HCT116 (cell line): ENCODE measurements around the gene MAP3K5. TPM values are rescaled to one million over a fixed set of nuclear protein-coding genes. Genes with fewer than 3 reads are reported as not detected.

Experiments
- ATAC-seq: fragments of 200-7000 bp; cut with Tn5 transposase; 2 replicates; pipeline ENCODE4 v1.9.1; 2020; ENCODE audit warnings: mild to moderate bottlenecking, moderate library complexity
- BruUV-seq: library from RNA; stranded (reverse); fragments of 400-500 nt; replicated peaks from 2 replicates; lab custom pipeline; 2021; lab: Mats Ljungman, UMichigan
- CTCF ChIA-PET: fragments of 300-600 bp; sonication (Branson Sonifier 250); formaldehyde crosslinking; loops from one replicate; lab custom pipeline; 2021; ENCODE audit warnings: antibody characterized with exemption; lab: Charles Lee
- POLR2A ChIA-PET: fragments of 300-600, 350-600 bp; sonication (Branson Sonifier 250); formaldehyde crosslinking; loops from one replicate; lab custom pipeline; 2021; ENCODE audit warnings: antibody characterized with exemption; lab: Charles Lee
- RAD21 ChIA-PET, 2 experiments: fragments of 300-600 bp; sonication (Branson Sonifier 250); formaldehyde crosslinking; loops; one replicate each; lab custom pipeline; 2023; ENCODE audit warnings: low total read pairs in 2 of 2; ENCODE audit not compliant: uncharacterized antibody in 2 of 2, unreplicated experiment in 2 of 2, low non-redundant PET in 1 of 2; lab: Charles Lee
- DNase-seq: peaks from one replicate; pipeline ENCODE4 v3.0.0-alpha.2; 2010; ENCODE audit warnings: low read depth, low spot score
- H2AFZ ChIP-seq: fragments of 200-600 bp; shearing (Covaris generic), sonication (generic); 2 replicates; pipeline ENCODE4 v1.6.1; 2017; ENCODE audit warnings: low read depth, mixed run types, mixed read lengths, antibody characterized with exemption, low read length; ENCODE audit not compliant: poor library complexity, severe bottlenecking
- H3K27ac ChIP-seq: 2 replicates; pipeline ENCODE4 v1.5.1; 2012; ENCODE audit warnings: low read depth, low read length
- H3K27me3 ChIP-seq: fragments of 200-600 bp; sonication (generic); 2 replicates; pipeline ENCODE4 v1.6.1; 2016; ENCODE audit warnings: mixed run types, low read length, mixed read lengths; ENCODE audit not compliant: insufficient read depth
- H3K36me3 ChIP-seq, 2 experiments: fragments of 200-500 bp in 1 of 2; fragments of 200-600 bp in 1 of 2; sonication (Bioruptor generic) in 1 of 2; sonication (generic) in 1 of 2; 2 replicates each; pipeline versions ENCODE4 v1.5.1 to v1.6.1; 2014 to 2016; ENCODE audit warnings: low read length in 2 of 2, inconsistent platforms in 1 of 2, mixed read lengths in 1 of 2, mixed run types in 1 of 2; ENCODE audit not compliant: insufficient read depth in 2 of 2, control insufficient read depth in 1 of 2
- H3K4me1 ChIP-seq, 2 experiments: fragments of 200-600 bp in 1 of 2; sonication (generic) in 1 of 2; 2 replicates each; pipeline versions ENCODE4 v1.5.1 to v1.6.1; 2012 to 2017; ENCODE audit warnings: low read length in 2 of 2, inconsistent platforms in 1 of 2, mild to moderate bottlenecking in 1 of 2, mixed read lengths in 1 of 2, mixed run types in 1 of 2, moderate library complexity in 1 of 2; ENCODE audit not compliant: insufficient read depth in 2 of 2, control insufficient read depth in 1 of 2
- H3K4me2 ChIP-seq: fragments of 200-600 bp; sonication (generic); 2 replicates; pipeline ENCODE4 v1.6.1; 2017; ENCODE audit warnings: mixed run types, low read length, mixed read lengths
- H3K4me3 ChIP-seq, 2 experiments: fragments of 200-600 bp in 1 of 2; sonication (generic) in 1 of 2; replicated peaks in 1 of 2; 2 replicates each; pipeline ENCODE4 v1.5.1; 2011 to 2016; ENCODE audit warnings: low read length in 2 of 2, control low read depth in 1 of 2, low read depth in 1 of 2, mild to moderate bottlenecking in 1 of 2, mixed read lengths in 1 of 2, mixed run types in 1 of 2
- H3K79me2 ChIP-seq: fragments of 200-600 bp; sonication (generic); 2 replicates; pipeline ENCODE4 v1.6.1; 2017; ENCODE audit warnings: mild to moderate bottlenecking, mixed run types, low read length, moderate library complexity, mixed read lengths; ENCODE audit not compliant: insufficient read depth
- H3K9ac ChIP-seq: fragments of 200-600 bp; sonication (generic); 2 replicates; pipeline ENCODE4 v1.6.1; 2016; ENCODE audit warnings: low read length, mixed read lengths
- H3K9me2 ChIP-seq: fragments of 200-600 bp; sonication (generic), shearing (Covaris generic); 2 replicates; pipeline ENCODE4 v1.6.1; 2017; ENCODE audit warnings: mixed run types, mild to moderate bottlenecking, moderate library complexity; ENCODE audit not compliant: insufficient read depth
- H3K9me3 ChIP-seq, 2 experiments: fragments of 200-500 bp in 1 of 2; fragments of 200-600 bp in 1 of 2; sonication (Bioruptor generic) in 1 of 2; sonication (generic) in 1 of 2; 2 replicates each; pipeline ENCODE4 v1.6.1; 2014 to 2017; ENCODE audit warnings: low read length in 2 of 2, mixed read lengths in 2 of 2, inconsistent platforms in 1 of 2, low read depth in 1 of 2, mild to moderate bottlenecking in 1 of 2, mixed run types in 1 of 2, moderate library complexity in 1 of 2; ENCODE audit not compliant: control insufficient read depth in 1 of 2, insufficient read depth in 1 of 2
- H4K20me1 ChIP-seq: fragments of 200-600 bp; sonication (generic), shearing (Covaris generic); 2 replicates; pipeline ENCODE4 v1.6.1; 2017; ENCODE audit warnings: mixed run types, mild to moderate bottlenecking, moderate library complexity; ENCODE audit not compliant: insufficient read depth
- CTCF ChIP-seq, 3 experiments: fragments of 200-600 bp in 1 of 3; sonication (generic) in 1 of 3; IDR thresholded peaks in 2 of 3; conservative IDR thresholded peaks in 1 of 3; 2 replicates each; pipeline ENCODE4 v1.5.1; 2012 to 2017; ENCODE audit warnings: low read depth in 2 of 3, low read length in 2 of 3, antibody characterized with exemption in 1 of 3, borderline replicate concordance in 1 of 3, control low read depth in 1 of 3, mild to moderate bottlenecking in 1 of 3, mixed read lengths in 1 of 3, mixed run types in 1 of 3, moderate library complexity in 1 of 3; ENCODE audit not compliant: insufficient read depth in 1 of 3
- EZH2 ChIP-seq: fragments of 200-600 bp; sonication (generic); IDR thresholded peaks from 2 replicates; pipeline ENCODE4 v1.6.1; 2017; ENCODE audit warnings: antibody characterized with exemption, mixed run types
- EZH2phosphoT487 ChIP-seq: fragments of 200-600 bp; IDR thresholded peaks from 2 replicates; pipeline ENCODE4 v1.6.1; 2018; ENCODE audit warnings: antibody characterized with exemption, borderline replicate concordance
- FOSL1 ChIP-seq: IDR thresholded peaks from 2 replicates; pipeline ENCODE4 v1.6.1; 2012; ENCODE audit warnings: low read depth
- JUND ChIP-seq: IDR thresholded peaks from 2 replicates; pipeline ENCODE4 v1.6.1; 2012
- MAX ChIP-seq: IDR thresholded peaks from 2 replicates; pipeline ENCODE4 v1.6.1; 2012
- POLR2AphosphoS5 ChIP-seq: IDR thresholded peaks from 2 replicates; pipeline ENCODE4 v1.6.1; 2011; ENCODE audit warnings: mild to moderate bottlenecking, low read depth, low read length, moderate library complexity
- REST ChIP-seq: IDR thresholded peaks from 2 replicates; pipeline ENCODE4 v1.6.1; 2012; ENCODE audit warnings: low read depth
- SIN3A ChIP-seq: IDR thresholded peaks from 2 replicates; pipeline ENCODE4 v1.6.1; 2012; ENCODE audit warnings: low read depth
- ZFX ChIP-seq: fragments of 450-650 bp; IDR thresholded peaks from 2 replicates; pipeline ENCODE4 v1.6.1; 2017
- ZNF274 ChIP-seq: fragments of 200-500 bp; sonication (Bioruptor generic); IDR thresholded peaks from 2 replicates; pipeline ENCODE4 v1.6.1; 2014; ENCODE audit warnings: mild to moderate bottlenecking, low read depth, low read length, inconsistent platforms
- intact Hi-C: fragments of 100-400 bp; cut with micrococcal nuclease; formaldehyde crosslinking; loops from 2 replicates; pipeline ENCODE4 v1.10.0; 2022
- total RNA-seq: library from RNA; stranded (reverse); gene quantifications from one replicate; pipeline ENCODE4 v1.2.1, GENCODE V29; 2021; ENCODE audit not compliant: unreplicated experiment

Gene MAP3K5
- total RNA-seq, 1 experiment from 2014 or later, result 11.8 TPM

- ChIA-PET CTCF (no interaction called here), POLR2A (no interaction called here), RAD21 (no interaction called here)
- Histone ChIP-seq H3K36me3 (no peaks in the 10 kb centered on the region), H3K4me2 (no peak overlapping the region), H3K9me2 (no peaks in the 10 kb centered on the region), H3K79me2 (no peaks in the 10 kb centered on the region), H3K9ac (no peak overlapping the region), H3K27ac (no peak overlapping the region), H3K4me3 (no peak overlapping the region), H3K4me1 (no peaks in the 10 kb centered on the region), H3K27me3 (no peaks in the 10 kb centered on the region), H4K20me1 (no peaks in the 10 kb centered on the region), H2AFZ (no peak overlapping the region), H3K9me3 (no peaks in the 10 kb centered on the region)
- BruUV-seq, result no TSS peak
- intact Hi-C loops, result no loop called here
- DNase-seq (no peak), ATAC-seq (no peak)
- TF ChIP-seq ZNF274 (no peak), MAX (no peak), REST (no peak), JUND (no peak), CTCF (IDR thresholded peaks at IDR 0.05 in 2 of 3, conservative IDR thresholded peaks at IDR 0.05 in 1 of 3; ENCODE audit: borderline replicate concordance in 1 of 3, insufficient read depth in 1 of 3, low read depth in 2 of 3, low read length in 2 of 3) (no peak), ZFX (no peak), POLR2AphosphoS5 (no peak), EZH2phosphoT487 (no peak), SIN3A (no peak), FOSL1 (no peak), EZH2 (no peak)
Measured at GRCh38 chr6:136749359-136749997, 42.8 kb downstream of the MAP3K5 start.
